OCI-LY7 (cell line): ENCODE measurements around the gene ITPRID2. TPM values are rescaled to one million over a fixed set of nuclear protein-coding genes. Genes with fewer than 3 reads are reported as not detected.

Experiments used
- BruUV-seq: library from RNA; stranded (reverse); fragments of 400-500 nt; replicated peaks from 2 replicates; lab custom pipeline; 2021; lab: Mats Ljungman, UMichigan
- CTCF ChIA-PET: fragments of 300-600 bp; sonication (Branson Sonifier 250); formaldehyde crosslinking; loops from one replicate; lab custom pipeline; 2022; ENCODE audit warnings: antibody characterized with exemption; ENCODE audit not compliant: unreplicated experiment; lab: Charles Lee
- POLR2A ChIA-PET: fragments of 300-600 bp; sonication (Branson Sonifier 250); formaldehyde crosslinking; loops from one replicate; lab custom pipeline; 2022; ENCODE audit warnings: antibody characterized with exemption; lab: Charles Lee
- DNase-seq: peaks from one replicate; pipeline ENCODE4 v3.0.0-alpha.2; 2015; ENCODE audit warnings: low spot score
- H2AFZ ChIP-seq: fragments of 200-600 bp; sonication (generic), shearing (Covaris generic); 2 replicates; pipeline ENCODE4 v1.6.1; 2014; ENCODE audit warnings: mild to moderate bottlenecking, antibody characterized with exemption, low read length, moderate library complexity
- H3K27ac ChIP-seq: fragments of 200-600 bp; sonication (generic); 2 replicates; pipeline ENCODE4 v1.5.1; 2014; ENCODE audit warnings: mixed run types, low read depth, mild to moderate bottlenecking, moderate library complexity, low read length, inconsistent platforms; ENCODE audit not compliant: poor library complexity, severe bottlenecking
- H3K36me3 ChIP-seq: fragments of 200-600 bp; sonication (generic); 2 replicates; pipeline ENCODE4 v1.6.1; 2014; ENCODE audit warnings: mild to moderate bottlenecking, antibody characterized with exemption, low read length, moderate library complexity, mixed read lengths; ENCODE audit not compliant: insufficient read depth
- H3K4me1 ChIP-seq: fragments of 200-600 bp; sonication (generic); 2 replicates; pipeline ENCODE4 v1.5.1; 2014; ENCODE audit warnings: mild to moderate bottlenecking, low read length; ENCODE audit not compliant: insufficient read depth, poor library complexity, severe bottlenecking
- H3K4me2 ChIP-seq: fragments of 200-600 bp; sonication (generic); 2 replicates; pipeline ENCODE4 v1.6.1; 2014; ENCODE audit warnings: mild to moderate bottlenecking, low read length
- H3K4me3 ChIP-seq: fragments of 200-600 bp; sonication (generic); 2 replicates; pipeline ENCODE4 v1.5.1; 2014; ENCODE audit warnings: mild to moderate bottlenecking, low read depth, low read length; ENCODE audit not compliant: poor library complexity, severe bottlenecking
- H3K79me2 ChIP-seq: fragments of 200-600 bp; sonication (generic); 2 replicates; pipeline ENCODE4 v1.6.1; 2016; ENCODE audit warnings: low read depth, mild to moderate bottlenecking, low read length, moderate library complexity, mixed read lengths; ENCODE audit not compliant: insufficient read depth
- H3K9me2 ChIP-seq: fragments of 200-600 bp; sonication (generic); 2 replicates; pipeline ENCODE4 v1.6.1; 2016; ENCODE audit warnings: mild to moderate bottlenecking, low read length, mixed read lengths; ENCODE audit not compliant: insufficient read depth
- H3K9me3 ChIP-seq: fragments of 200-600 bp; sonication (generic); 2 replicates; pipeline ENCODE4 v1.6.1; 2014; ENCODE audit warnings: mild to moderate bottlenecking, mixed run types, low read length, mixed read lengths
- H4K20me1 ChIP-seq: fragments of 200-600 bp; sonication (generic); 2 replicates; pipeline ENCODE4 v1.6.1; 2014; ENCODE audit warnings: mild to moderate bottlenecking, antibody characterized with exemption, low read length, moderate library complexity, mixed read lengths; ENCODE audit not compliant: insufficient read depth
- EZH2phosphoT487 ChIP-seq: fragments of 200-600 bp; sonication (generic); IDR thresholded peaks from 2 replicates; pipeline ENCODE4 v1.6.1; 2018; ENCODE audit warnings: low read depth, borderline replicate concordance, mild to moderate bottlenecking, mixed run types, antibody characterized with exemption, low read length, moderate library complexity, mixed read lengths
- intact Hi-C: fragments of 100-400 bp; cut with micrococcal nuclease; formaldehyde crosslinking; loops from one replicate; pipeline ENCODE4 v1.10.0; 2022; ENCODE audit not compliant: unreplicated experiment
- total RNA-seq, 2 experiments: library from RNA; depleted of rRNA in 1 of 2; stranded (reverse); fragments of >200 nt in 1 of 2; shearing (Covaris generic) in 1 of 2; gene quantifications; 2 replicates each; pipeline ENCODE4 v1.2.3, GENCODE V29; 2014 to 2022
- TF ChIP-seq, protein P1 (sequence below): fragments of 200-600 bp; sonication (generic); conservative IDR thresholded peaks from 2 replicates; pipeline ENCODE4 v1.5.1; 2014; ENCODE audit warnings: mild to moderate bottlenecking, antibody characterized with exemption, low read length, moderate library complexity, mixed read lengths

The ITPRID2 gene
- total RNA-seq, 2 experiments from 2014 or later = 25.9 to 47.5 TPM

DNA sequence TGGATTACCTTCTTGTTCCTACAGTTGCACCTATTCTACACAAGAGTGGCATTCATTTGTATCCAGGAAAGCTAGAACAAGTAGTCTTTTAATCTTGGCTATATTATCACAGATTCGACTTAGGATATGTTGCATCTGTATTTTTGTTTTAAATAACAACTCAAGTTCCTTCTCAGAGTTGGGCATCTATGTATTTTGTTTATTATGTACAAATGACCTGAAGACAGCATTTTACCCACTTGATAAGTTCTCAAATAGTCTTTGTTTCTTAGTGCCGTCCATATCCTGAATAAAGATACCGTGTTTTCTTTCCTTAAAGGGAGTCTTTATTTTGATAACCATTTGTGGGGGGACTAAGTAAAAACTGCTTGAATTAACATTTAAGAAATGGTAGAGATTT lies 2.9 kb downstream of the ITPRID2 start:
- Histone ChIP-seq H2AFZ (no peak overlapping the region), H3K4me2 (no peak overlapping the region), H3K36me3 (peaks cover 19% of the 10 kb centered on the region), H3K79me2 (0 out of 2 replicates have a peak, but pooled peaks cover 7% of the 10 kb centered on the region), H3K9me2 (no peaks in the 10 kb centered on the region), H4K20me1 (no peaks in the 10 kb centered on the region), H3K9me3 (no peaks in the 10 kb centered on the region), H3K27ac (no peak overlapping the region), H3K4me1 (peaks cover 18% of the 10 kb centered on the region), H3K4me3 (no peak overlapping the region)
- POLR2A ChIA-PET = interaction anchor here (2.8 kb wide), 1 partner anchor 11 kb away, joined by 13 read pairs; no protein-coding TSS in a partner anchor
- CTCF ChIA-PET = no interaction called here
- no peak for DNase-seq
- no TSS peak for BruUV-seq
- TF ChIP-seq, protein P1, sequence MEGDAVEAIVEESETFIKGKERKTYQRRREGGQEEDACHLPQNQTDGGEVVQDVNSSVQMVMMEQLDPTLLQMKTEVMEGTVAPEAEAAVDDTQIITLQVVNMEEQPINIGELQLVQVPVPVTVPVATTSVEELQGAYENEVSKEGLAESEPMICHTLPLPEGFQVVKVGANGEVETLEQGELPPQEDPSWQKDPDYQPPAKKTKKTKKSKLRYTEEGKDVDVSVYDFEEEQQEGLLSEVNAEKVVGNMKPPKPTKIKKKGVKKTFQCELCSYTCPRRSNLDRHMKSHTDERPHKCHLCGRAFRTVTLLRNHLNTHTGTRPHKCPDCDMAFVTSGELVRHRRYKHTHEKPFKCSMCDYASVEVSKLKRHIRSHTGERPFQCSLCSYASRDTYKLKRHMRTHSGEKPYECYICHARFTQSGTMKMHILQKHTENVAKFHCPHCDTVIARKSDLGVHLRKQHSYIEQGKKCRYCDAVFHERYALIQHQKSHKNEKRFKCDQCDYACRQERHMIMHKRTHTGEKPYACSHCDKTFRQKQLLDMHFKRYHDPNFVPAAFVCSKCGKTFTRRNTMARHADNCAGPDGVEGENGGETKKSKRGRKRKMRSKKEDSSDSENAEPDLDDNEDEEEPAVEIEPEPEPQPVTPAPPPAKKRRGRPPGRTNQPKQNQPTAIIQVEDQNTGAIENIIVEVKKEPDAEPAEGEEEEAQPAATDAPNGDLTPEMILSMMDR = no peak
- no peak for TF ChIP-seq EZH2phosphoT487
- intact Hi-C loops = loop anchor here (5.0 to 10.0 kb wide), 3 partner anchors 98 to 912 kb away; partner anchors contain the start of gene UBE2E3

DNA sequence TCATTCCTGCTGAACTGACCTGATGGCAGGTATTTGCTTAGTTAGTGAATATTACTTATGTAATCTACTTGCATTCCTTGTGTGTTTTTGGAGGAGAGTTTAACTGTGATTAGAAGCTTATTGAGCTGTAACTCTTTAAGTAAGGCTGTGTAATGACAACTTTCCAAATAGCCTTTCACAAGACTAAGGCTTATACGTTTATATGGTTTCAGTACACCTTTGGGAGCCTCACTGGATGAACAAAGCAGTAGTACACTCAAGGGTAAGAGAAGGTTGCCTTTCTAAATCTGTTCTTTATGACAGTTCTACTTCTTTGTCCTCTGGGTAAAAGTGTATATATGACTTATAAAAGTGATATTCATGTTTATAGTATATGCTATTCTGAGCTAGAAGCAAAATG lies 4.3 kb downstream of the ITPRID2 start:
- H3K27ac ChIP-seq = no peak overlapping the region
- BruUV-seq = no TSS peak
- intact Hi-C loops = loop anchor here (10.0 kb wide), 1 partner anchor 421 kb away; no protein-coding TSS in a partner anchor
- H3K9me3 ChIP-seq = no peaks in the 10 kb centered on the region
- peaks cover 23% of the 10 kb centered on the region for H3K4me1 ChIP-seq
- H3K4me2 ChIP-seq = no peak overlapping the region
- POLR2A ChIA-PET = interaction anchor here (0.6 to 3.0 kb wide), 4 partner anchors 9 to 275 kb away, joined by 3 to 21 read pairs (median 8); no protein-coding TSS in a partner anchor
- H3K36me3 ChIP-seq = peaks cover 33% of the 10 kb centered on the region
- TF ChIP-seq, protein P1 = no peak
- no peak for TF ChIP-seq EZH2phosphoT487
- no peaks in the 10 kb centered on the region for H3K9me2 ChIP-seq
- H3K79me2 ChIP-seq = 0 out of 2 replicates have a peak, but pooled peaks cover 7% of the 10 kb centered on the region
- H3K4me3 ChIP-seq = no peak overlapping the region
- H4K20me1 ChIP-seq = no peaks in the 10 kb centered on the region
- CTCF ChIA-PET = no interaction called here
- no peak for DNase-seq
- no peak overlapping the region for H2AFZ ChIP-seq

DNA sequence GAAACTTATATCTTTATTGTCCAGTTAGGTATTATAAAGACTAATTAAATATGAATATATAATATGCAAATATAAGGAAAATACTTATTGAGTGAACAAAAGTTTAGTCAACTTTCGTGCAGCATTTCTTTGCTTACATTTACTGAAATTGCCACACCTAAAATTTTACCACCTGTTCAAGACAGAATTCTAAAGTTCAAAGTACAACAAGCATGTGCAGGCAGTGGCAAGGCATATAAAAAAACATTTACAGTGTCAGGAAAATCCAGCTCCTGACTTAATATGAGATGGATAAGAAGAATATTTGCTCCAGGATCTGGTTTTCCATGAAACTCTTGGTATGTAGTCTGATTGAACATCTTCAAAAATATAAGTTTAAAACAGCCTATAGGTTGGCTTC lies 4.8 kb downstream of the ITPRID2 start:
- Histone ChIP-seq H3K4me3 (no peak overlapping the region), H3K36me3 (peaks cover 38% of the 10 kb centered on the region), H3K27ac (no peak overlapping the region), H3K79me2 (0 out of 2 replicates have a peak, but pooled peaks cover 7% of the 10 kb centered on the region), H3K4me1 (peaks cover 19% of the 10 kb centered on the region), H3K9me3 (no peaks in the 10 kb centered on the region), H3K9me2 (no peaks in the 10 kb centered on the region), H3K4me2 (no peak overlapping the region), H2AFZ (no peak overlapping the region), H4K20me1 (no peaks in the 10 kb centered on the region)
- BruUV-seq = no TSS peak
- no peak for TF ChIP-seq EZH2phosphoT487
- TF ChIP-seq, protein P1 = no peak
- POLR2A ChIA-PET = interaction anchor here (0.6 to 3.0 kb wide), 5 partner anchors 9 to 276 kb away, joined by 3 to 21 read pairs (median 3); no protein-coding TSS in a partner anchor
- intact Hi-C loops = loop anchor here (10.0 kb wide), 1 partner anchor 421 kb away; no protein-coding TSS in a partner anchor
- DNase-seq = no peak
- CTCF ChIA-PET = no interaction called here
